Measurements from ENCODE around the gene STK32C.

STK32C gene

GRCh38 chr10:132179551-132180392 lies 128.0 kb downstream of the STK32C start:
- peaks cover 6% of the 10 kb centered on the region for H3K4me1 ChIP-seq (ENCODE audit: insufficient read depth, low read length)
- no peaks in the 10 kb centered on the region for H3K36me3 ChIP-seq (ENCODE audit: insufficient read depth, low read length)
- H3K9ac ChIP-seq (ENCODE audit: low read length), result no peak overlapping the region
- no peak overlapping the region for H3K4me3 ChIP-seq (ENCODE audit: low read depth in 1 of 2, low read length in 2 of 2)
- H3K27ac ChIP-seq (ENCODE audit: low read depth, low read length), result no peak overlapping the region
- no peaks in the 10 kb centered on the region for H3K9me3 ChIP-seq (ENCODE audit: low read length)
- H3K27me3 ChIP-seq (ENCODE audit: control insufficient read depth in 1 of 2, insufficient read depth in 2 of 2, low read length in 2 of 2), result peaks cover 10 to 26% of the 10 kb centered on the region in 2 donors

- no peak overlapping the region for H3K9ac ChIP-seq (ENCODE audit: low read length)
- H3K4me1 ChIP-seq (ENCODE audit: insufficient read depth, low read length), result peaks cover 6% of the 10 kb centered on the region
These were observed 128.8 kb downstream of the STK32C start for GRCh38 chr10:132178672-132179545.

GRCh38 chr10:132178046-132178445 lies 129.7 kb downstream of the STK32C start:
- Histone ChIP-seq H3K9me3 (ENCODE audit: low read length) (no peaks in the 10 kb centered on the region), H3K27me3 (ENCODE audit: control insufficient read depth in 1 of 2, insufficient read depth in 2 of 2, low read length in 2 of 2) (peaks cover 4 to 25% of the 10 kb centered on the region in 2 donors), H3K9ac (ENCODE audit: low read length) (no peak overlapping the region), H3K36me3 (ENCODE audit: insufficient read depth, low read length) (no peaks in the 10 kb centered on the region), H3K4me1 (ENCODE audit: insufficient read depth, low read length) (peaks cover 6% of the 10 kb centered on the region), H3K4me3 (ENCODE audit: low read depth in 1 of 2, low read length in 2 of 2) (no peak overlapping the region), H3K27ac (ENCODE audit: low read depth, low read length) (no peak overlapping the region)

More at GRCh38 chr10:132178672-132179545, 128.8 kb downstream of the STK32C start:
- peaks cover 8 to 25% of the 10 kb centered on the region in 2 donors for H3K27me3 ChIP-seq (ENCODE audit: control insufficient read depth in 1 of 2, insufficient read depth in 2 of 2, low read length in 2 of 2)
- no peaks in the 10 kb centered on the region for H3K9me3 ChIP-seq (ENCODE audit: low read length)
- no peak overlapping the region for H3K4me3 ChIP-seq (ENCODE audit: low read depth in 1 of 2, low read length in 2 of 2)
- no peak overlapping the region for H3K27ac ChIP-seq (ENCODE audit: low read depth, low read length)
- H3K36me3 ChIP-seq (ENCODE audit: insufficient read depth, low read length), result no peaks in the 10 kb centered on the region

- H3K27ac ChIP-seq (ENCODE audit: low read depth, low read length), result no peak overlapping the region
- H3K9ac ChIP-seq (ENCODE audit: low read length), result no peak overlapping the region
- H3K27me3 ChIP-seq (ENCODE audit: control insufficient read depth in 1 of 2, insufficient read depth in 2 of 2, low read length in 2 of 2), result peaks cover 4 to 25% of the 10 kb centered on the region in 2 donors
- H3K4me3 ChIP-seq (ENCODE audit: low read depth in 1 of 2, low read length in 2 of 2), result no peak overlapping the region
- no peaks in the 10 kb centered on the region for H3K36me3 ChIP-seq (ENCODE audit: insufficient read depth, low read length)
- no peaks in the 10 kb centered on the region for H3K9me3 ChIP-seq (ENCODE audit: low read length)
- peaks cover 6% of the 10 kb centered on the region for H3K4me1 ChIP-seq (ENCODE audit: insufficient read depth, low read length)
These were observed 130.9 kb downstream of the STK32C start for GRCh38 chr10:132176623-132177500.

GRCh38 chr10:132175907-132176581 lies 131.7 kb downstream of the STK32C start:
- Histone ChIP-seq H3K9ac (ENCODE audit: low read length) (no peak overlapping the region), H3K36me3 (ENCODE audit: insufficient read depth, low read length) (no peaks in the 10 kb centered on the region), H3K27me3 (ENCODE audit: control insufficient read depth in 1 of 2, insufficient read depth in 2 of 2, low read length in 2 of 2) (peaks cover 4 to 25% of the 10 kb centered on the region in 2 donors), H3K27ac (ENCODE audit: low read depth, low read length) (no peak overlapping the region), H3K4me3 (ENCODE audit: low read depth in 1 of 2, low read length in 2 of 2) (no peak overlapping the region), H3K9me3 (ENCODE audit: low read length) (no peaks in the 10 kb centered on the region), H3K4me1 (ENCODE audit: insufficient read depth, low read length) (peaks cover 6% of the 10 kb centered on the region)

- Histone ChIP-seq H3K4me1 (ENCODE audit: insufficient read depth, low read length) (peaks cover 6% of the 10 kb centered on the region), H3K4me3 (ENCODE audit: low read depth in 1 of 2, low read length in 2 of 2) (no peak overlapping the region), H3K9me3 (ENCODE audit: low read length) (no peaks in the 10 kb centered on the region), H3K36me3 (ENCODE audit: insufficient read depth, low read length) (no peaks in the 10 kb centered on the region), H3K9ac (ENCODE audit: low read length) (no peak overlapping the region), H3K27ac (ENCODE audit: low read depth, low read length) (no peak overlapping the region), H3K27me3 (ENCODE audit: control insufficient read depth in 1 of 2, insufficient read depth in 2 of 2, low read length in 2 of 2) (peaks cover 4 to 32% of the 10 kb centered on the region in 2 donors)
These were observed 132.3 kb downstream of the STK32C start for GRCh38 chr10:132175408-132175807.

- Histone ChIP-seq H3K9ac (ENCODE audit: low read length) (no peak overlapping the region), H3K36me3 (ENCODE audit: insufficient read depth, low read length) (no peaks in the 10 kb centered on the region), H3K4me3 (ENCODE audit: low read depth in 1 of 2, low read length in 2 of 2) (no peak overlapping the region), H3K4me1 (ENCODE audit: insufficient read depth, low read length) (peaks cover 6% of the 10 kb centered on the region), H3K27ac (ENCODE audit: low read depth, low read length) (no peak overlapping the region), H3K9me3 (ENCODE audit: low read length) (no peaks in the 10 kb centered on the region), H3K27me3 (ENCODE audit: control insufficient read depth in 1 of 2, insufficient read depth in 2 of 2, low read length in 2 of 2) (peaks cover 4 to 34% of the 10 kb centered on the region in 2 donors)
These were observed 133.5 kb downstream of the STK32C start for GRCh38 chr10:132174237-132174636.

- Histone ChIP-seq H3K4me3 (ENCODE audit: low read depth in 1 of 2, low read length in 2 of 2) (no peak overlapping the region), H3K27ac (ENCODE audit: low read depth, low read length) (no peak overlapping the region), H3K27me3 (ENCODE audit: control insufficient read depth in 1 of 2, insufficient read depth in 2 of 2, low read length in 2 of 2) (peaks cover 2 to 27% of the 10 kb centered on the region in 2 donors), H3K4me1 (ENCODE audit: insufficient read depth, low read length) (peaks cover 6% of the 10 kb centered on the region), H3K9me3 (ENCODE audit: low read length) (no peaks in the 10 kb centered on the region), H3K36me3 (ENCODE audit: insufficient read depth, low read length) (no peaks in the 10 kb centered on the region), H3K9ac (ENCODE audit: low read length) (no peak overlapping the region)
These were observed 134.6 kb downstream of the STK32C start for GRCh38 chr10:132173185-132173584.

- Histone ChIP-seq H3K4me1 (ENCODE audit: insufficient read depth, low read length) (peaks cover 6% of the 10 kb centered on the region), H3K4me3 (ENCODE audit: low read depth in 1 of 2, low read length in 2 of 2) (no peak overlapping the region), H3K9me3 (ENCODE audit: low read length) (no peaks in the 10 kb centered on the region), H3K27me3 (ENCODE audit: control insufficient read depth in 1 of 2, insufficient read depth in 2 of 2, low read length in 2 of 2) (peaks cover 0 to 21% of the 10 kb centered on the region in 2 donors), H3K27ac (ENCODE audit: low read depth, low read length) (no peak overlapping the region), H3K36me3 (ENCODE audit: insufficient read depth, low read length) (no peaks in the 10 kb centered on the region), H3K9ac (ENCODE audit: low read length) (no peak overlapping the region)
These were observed 135.4 kb downstream of the STK32C start for GRCh38 chr10:132172091-132173066.
